Measurements from ENCODE around the gene LSM7.

The LSM7 gene

GRCh38 chr19:2356036-2356646, 27.8 kb upstream of the LSM7 start:
- Histone ChIP-seq H3K9me3 (no peaks in the 10 kb centered on the region), H3K4me1 (no peaks in the 10 kb centered on the region), H3K27me3 (peaks cover 27% of the 10 kb centered on the region), H3K36me3 (peaks cover 19% of the 10 kb centered on the region), H3K4me3 (ENCODE audit: low read depth, low read length) (no peak overlapping the region)
- DNase-seq: no peak
- no peak for TF ChIP-seq CTCF (IDR thresholded peaks at IDR 0.05; ENCODE audit: low read depth, low read length)

- Histone ChIP-seq H3K4me1 (no peaks in the 10 kb centered on the region), H3K27me3 (peaks cover 22% of the 10 kb centered on the region), H3K36me3 (peaks cover 19% of the 10 kb centered on the region), H3K4me3 (ENCODE audit: low read depth, low read length) (no peak overlapping the region), H3K9me3 (no peaks in the 10 kb centered on the region)
- no peak for TF ChIP-seq CTCF (IDR thresholded peaks at IDR 0.05; ENCODE audit: low read depth, low read length)
- DNase-seq: no peak
These were observed 27.0 kb upstream of the LSM7 start for GRCh38 chr19:2355168-2356035.

- Histone ChIP-seq H3K27me3 (peaks cover 16% of the 10 kb centered on the region), H3K4me3 (ENCODE audit: low read depth, low read length) (no peak overlapping the region), H3K9me3 (no peaks in the 10 kb centered on the region), H3K4me1 (no peaks in the 10 kb centered on the region), H3K36me3 (peaks cover 19% of the 10 kb centered on the region)
- TF ChIP-seq CTCF (IDR thresholded peaks at IDR 0.05; ENCODE audit: low read depth, low read length): no peak
- DNase-seq: peak; percentile 36
These were observed 26.3 kb upstream of the LSM7 start for GRCh38 chr19:2354670-2355069.

- DNase-seq: peak; percentile 15
- H3K27me3 ChIP-seq: peaks cover 10% of the 10 kb centered on the region
- no peaks in the 10 kb centered on the region for H3K4me1 ChIP-seq
- no peaks in the 10 kb centered on the region for H3K9me3 ChIP-seq
- no peak overlapping the region for H3K4me3 ChIP-seq (ENCODE audit: low read depth, low read length)
- peaks cover 19% of the 10 kb centered on the region for H3K36me3 ChIP-seq
- TF ChIP-seq CTCF (IDR thresholded peaks at IDR 0.05; ENCODE audit: low read depth, low read length): no peak
These were observed 25.7 kb upstream of the LSM7 start for GRCh38 chr19:2353887-2354592.

- Histone ChIP-seq H3K36me3 (peaks cover 19% of the 10 kb centered on the region), H3K9me3 (no peaks in the 10 kb centered on the region), H3K4me3 (ENCODE audit: low read depth, low read length) (no peak overlapping the region), H3K4me1 (no peaks in the 10 kb centered on the region), H3K27me3 (peaks cover 3% of the 10 kb centered on the region)
- DNase-seq: peak; percentile 16
- no peak for TF ChIP-seq CTCF (IDR thresholded peaks at IDR 0.05; ENCODE audit: low read depth, low read length)
These were observed 24.9 kb upstream of the LSM7 start for GRCh38 chr19:2353159-2353886.

All from BE2C (cell line).